ENCODE measurements around the gene PPFIA1.

DNA sequence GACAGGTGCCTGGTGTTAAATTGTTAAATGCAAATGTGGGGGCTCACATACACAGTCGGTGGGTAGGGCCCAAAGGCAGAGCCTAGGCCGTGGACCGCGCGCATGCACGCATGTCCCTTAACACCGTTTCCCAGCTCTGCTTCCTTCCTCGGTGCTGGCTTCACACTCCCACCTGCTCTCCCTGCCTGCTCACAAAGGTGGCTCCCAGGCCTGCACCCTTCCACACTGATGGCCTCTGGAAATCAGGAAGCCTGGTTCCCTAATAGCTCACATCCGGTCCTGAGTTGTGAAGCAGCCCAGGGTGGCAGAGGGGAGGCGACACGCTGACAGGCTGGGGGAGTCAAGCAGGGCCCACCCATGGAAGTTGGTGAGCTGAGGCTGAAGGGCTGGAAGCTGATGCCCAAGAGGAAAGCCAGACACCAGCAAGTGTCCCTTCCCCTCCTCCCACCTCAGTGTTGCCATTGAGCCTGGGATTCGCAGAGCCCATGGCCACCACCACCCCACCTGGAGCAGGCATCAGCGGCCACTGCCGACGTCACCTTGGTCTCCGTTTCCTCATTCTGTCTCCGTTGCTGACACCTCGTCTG is 114.2 kb downstream of the PPFIA1 start:
- TF ChIP-seq, protein P1, sequence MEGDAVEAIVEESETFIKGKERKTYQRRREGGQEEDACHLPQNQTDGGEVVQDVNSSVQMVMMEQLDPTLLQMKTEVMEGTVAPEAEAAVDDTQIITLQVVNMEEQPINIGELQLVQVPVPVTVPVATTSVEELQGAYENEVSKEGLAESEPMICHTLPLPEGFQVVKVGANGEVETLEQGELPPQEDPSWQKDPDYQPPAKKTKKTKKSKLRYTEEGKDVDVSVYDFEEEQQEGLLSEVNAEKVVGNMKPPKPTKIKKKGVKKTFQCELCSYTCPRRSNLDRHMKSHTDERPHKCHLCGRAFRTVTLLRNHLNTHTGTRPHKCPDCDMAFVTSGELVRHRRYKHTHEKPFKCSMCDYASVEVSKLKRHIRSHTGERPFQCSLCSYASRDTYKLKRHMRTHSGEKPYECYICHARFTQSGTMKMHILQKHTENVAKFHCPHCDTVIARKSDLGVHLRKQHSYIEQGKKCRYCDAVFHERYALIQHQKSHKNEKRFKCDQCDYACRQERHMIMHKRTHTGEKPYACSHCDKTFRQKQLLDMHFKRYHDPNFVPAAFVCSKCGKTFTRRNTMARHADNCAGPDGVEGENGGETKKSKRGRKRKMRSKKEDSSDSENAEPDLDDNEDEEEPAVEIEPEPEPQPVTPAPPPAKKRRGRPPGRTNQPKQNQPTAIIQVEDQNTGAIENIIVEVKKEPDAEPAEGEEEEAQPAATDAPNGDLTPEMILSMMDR (conservative IDR thresholded peaks at IDR 0.05; ENCODE audit: low read length): no peak
- TF ChIP-seq EZH2phosphoT487 (IDR thresholded peaks at IDR 0.05; ENCODE audit: borderline replicate concordance, low read depth, low read length): no peak
